Erythroblast (primary cell): ENCODE data around the gene RNF220.

ENCODE experiments used
- GATA1 ChIP-seq: IDR thresholded peaks from 2 replicates; pipeline ENCODE4 v1.6.1; 2011; ENCODE audit warnings: low read depth, mild to moderate bottlenecking, control low read depth, low read length, moderate library complexity
- POLR2A ChIP-seq: IDR thresholded peaks from 2 replicates; pipeline ENCODE4 v1.6.1; 2011; ENCODE audit warnings: mild to moderate bottlenecking, low read length

- TF ChIP-seq POLR2A (no peak), GATA1 (no peak)
Measured at GRCh38 chr1:44659566-44659965, 254.5 kb downstream of the RNF220 start.
